AG09309 (cell line): ENCODE data around the gene PANX3.

ENCODE experiments used
- DNase-seq: peaks from one replicate; pipeline ENCODE4 v3.0.0-alpha.2; 2010; ENCODE audit warnings: low read depth
- H3K4me3 ChIP-seq: 2 replicates; pipeline ENCODE4 v1.5.1; 2011; ENCODE audit warnings: mild to moderate bottlenecking, low read depth, low read length, moderate library complexity; ENCODE audit not compliant: control insufficient read depth
- CTCF ChIP-seq: IDR thresholded peaks from 2 replicates; pipeline ENCODE4 v1.5.1; 2011; ENCODE audit warnings: mild to moderate bottlenecking, low read depth, low read length, inconsistent platforms; ENCODE audit not compliant: insufficient read depth, control insufficient read depth; ENCODE audit errors: missing control alignments

Gene PANX3

GRCh38 chr11:124610295-124610694, 933 bp upstream of the PANX3 start:
- DNase-seq: no peak
- no peak for TF ChIP-seq CTCF
- H3K4me3 ChIP-seq: no peak overlapping the region

GRCh38 chr11:124612045-124612444, 817 bp downstream of the PANX3 start:
- H3K4me3 ChIP-seq: no peak overlapping the region
- TF ChIP-seq CTCF: no peak
- DNase-seq: no peak

- TF ChIP-seq CTCF: no peak
- no peak overlapping the region for H3K4me3 ChIP-seq
- no peak for DNase-seq
These were observed 1.5 kb downstream of the PANX3 start for GRCh38 chr11:124612567-124613246.

GRCh38 chr11:124618863-124619262, 7.6 kb downstream of the PANX3 start:
- no peak overlapping the region for H3K4me3 ChIP-seq
- no peak for DNase-seq
- no peak for TF ChIP-seq CTCF

- peak; percentile 61 for DNase-seq
- TF ChIP-seq CTCF: no peak
These were observed 11.6 kb downstream of the PANX3 start, which contains the start of gene TBRG1 for GRCh38 chr11:124622531-124623451. Gene TBRG1 (plus strand): TSS chr11:124622864. CDS start chr11:124623084, 220 bp downstream.

GRCh38 chr11:124623861-124624525, 12.8 kb downstream of the PANX3 start:
- H3K4me3 ChIP-seq: peak overlapping the region; percentile 97
- no peak for TF ChIP-seq CTCF
- DNase-seq: no peak

More at GRCh38 chr11:124622531-124623451, 11.6 kb downstream of the PANX3 start, which contains the start of gene TBRG1:
- H3K4me3 ChIP-seq: peak within 1 kb of the TSS; percentile 97
